OCI-M1 (cell line): ENCODE measurements around the gene KRTAP12-2.

Source experiments
- DNase-seq: peaks from one replicate; lab custom pipeline; 2025; lab: John Stamatoyannopoulos, UW

The KRTAP12-2 gene

GRCh38 chr21:44666401-44667320, at the start of gene KRTAP12-2:
Gene KRTAP12-2, minus strand, starts transcription at chr21:44666927. Its CDS starts 41 bp downstream, at chr21:44666886.
- DNase-seq: no peak

- no peak for DNase-seq
Measured at GRCh38 chr21:44714905-44715304, 48.2 kb upstream of the KRTAP12-2 start.

- no peak for DNase-seq
Measured at GRCh38 chr21:44713846-44714245, 47.1 kb upstream of the KRTAP12-2 start.

GRCh38 chr21:44713130-44713529, 46.4 kb upstream of the KRTAP12-2 start:
- no peak for DNase-seq

GRCh38 chr21:44712203-44713028, 45.7 kb upstream of the KRTAP12-2 start:
- DNase-seq: no peak

GRCh38 chr21:44711327-44712202, 44.8 kb upstream of the KRTAP12-2 start, which contains the start of gene TSPEAR:
Gene TSPEAR, minus strand, starts transcription at chr21:44711572. Its CDS starts 58 bp downstream, at chr21:44711514.
- no peak for DNase-seq

- no peak for DNase-seq
Measured at GRCh38 chr21:44710756-44711326, 44.1 kb upstream of the KRTAP12-2 start.

GRCh38 chr21:44710294-44710665, 43.6 kb upstream of the KRTAP12-2 start:
- no peak for DNase-seq

GRCh38 chr21:44709426-44710293, 42.9 kb upstream of the KRTAP12-2 start:
- no peak for DNase-seq

GRCh38 chr21:44708866-44709425, 42.2 kb upstream of the KRTAP12-2 start:
- no peak for DNase-seq

- no peak for DNase-seq
Measured at GRCh38 chr21:44708213-44708865, 41.6 kb upstream of the KRTAP12-2 start.

GRCh38 chr21:44706706-44707581, 40.2 kb upstream of the KRTAP12-2 start:
- no peak for DNase-seq

GRCh38 chr21:44706026-44706705, 39.4 kb upstream of the KRTAP12-2 start:
- DNase-seq: no peak

GRCh38 chr21:44704636-44705001, 37.9 kb upstream of the KRTAP12-2 start:
- DNase-seq: no peak

GRCh38 chr21:44703731-44704635, 37.3 kb upstream of the KRTAP12-2 start:
- no peak for DNase-seq

GRCh38 chr21:44702973-44703730, 36.4 kb upstream of the KRTAP12-2 start:
- DNase-seq: no peak
